ENCODE data around the gene ROR1.

ROR1 gene

GRCh38 chr1:63936801-63937200 lies 163.0 kb downstream of the ROR1 start:
- no peak for DNase-seq (ENCODE audit: low read depth)

GRCh38 chr1:63937461-63938022 lies 163.7 kb downstream of the ROR1 start:
- DNase-seq (ENCODE audit: low read depth), result no peak

- DNase-seq (ENCODE audit: low read depth), result no peak
Observed at GRCh38 chr1:63940440-63940839, 166.6 kb downstream of the ROR1 start.

- DNase-seq (ENCODE audit: low read depth), result no peak
Observed at GRCh38 chr1:63943393-63943792, 169.6 kb downstream of the ROR1 start.

- DNase-seq (ENCODE audit: low read depth), result no peak
Observed at GRCh38 chr1:63945943-63946342, 172.1 kb downstream of the ROR1 start.

GRCh38 chr1:63946866-63947491 lies 173.2 kb downstream of the ROR1 start:
- no peak for DNase-seq (ENCODE audit: low read depth)

GRCh38 chr1:63947904-63948303 lies 174.1 kb downstream of the ROR1 start:
- no peak for DNase-seq (ENCODE audit: low read depth)

- no peak for DNase-seq (ENCODE audit: low read depth)
Observed at GRCh38 chr1:63950023-63950422, 176.2 kb downstream of the ROR1 start.

GRCh38 chr1:63951059-63951946 lies 177.5 kb downstream of the ROR1 start:
- DNase-seq (ENCODE audit: low read depth), result no peak

- no peak for DNase-seq (ENCODE audit: low read depth)
Observed at GRCh38 chr1:63954187-63954586, 180.4 kb downstream of the ROR1 start.

GRCh38 chr1:63955370-63956145 lies 181.7 kb downstream of the ROR1 start:
- no peak for DNase-seq (ENCODE audit: low read depth)

GRCh38 chr1:63958556-63958955 lies 184.7 kb downstream of the ROR1 start:
- no peak for DNase-seq (ENCODE audit: low read depth)

- no peak for DNase-seq (ENCODE audit: low read depth)
Observed at GRCh38 chr1:63960326-63960725, 186.5 kb downstream of the ROR1 start.

- DNase-seq (ENCODE audit: low read depth), result no peak
Observed at GRCh38 chr1:63966016-63966415, 192.2 kb downstream of the ROR1 start.

GRCh38 chr1:63967901-63968300 lies 194.1 kb downstream of the ROR1 start:
- no peak for DNase-seq (ENCODE audit: low read depth)

GRCh38 chr1:63968663-63969440 lies 195.0 kb downstream of the ROR1 start:
- DNase-seq (ENCODE audit: low read depth), result no peak

GRCh38 chr1:63969441-63969901 lies 195.7 kb downstream of the ROR1 start:
- DNase-seq (ENCODE audit: low read depth), result no peak

- no peak for DNase-seq (ENCODE audit: low read depth)
Observed at GRCh38 chr1:63971557-63971956, 197.7 kb downstream of the ROR1 start.

- no peak for DNase-seq (ENCODE audit: low read depth)
Observed at GRCh38 chr1:63973005-63973419, 199.2 kb downstream of the ROR1 start.

GRCh38 chr1:63974966-63975365 lies 201.1 kb downstream of the ROR1 start:
- DNase-seq (ENCODE audit: low read depth), result no peak

GRCh38 chr1:63975481-63975880 lies 201.7 kb downstream of the ROR1 start:
- DNase-seq (ENCODE audit: low read depth), result no peak

Data from T follicular helper cell (primary cell).